HepG2 (cell line): Measurements from ENCODE around the gene KMT2B. TPM values are rescaled to one million over a fixed set of nuclear protein-coding genes. Genes with fewer than 3 reads are reported as not detected.

ENCODE experiments used
- ARHGAP35 ChIP-seq: sonication (generic); formaldehyde crosslinking; IDR thresholded peaks from 2 replicates; pipeline ENCODE4 v1.9.0; 2022; ENCODE audit warnings: mild to moderate bottlenecking, inconsistent platforms, moderate library complexity, missing genetic modification reagents, borderline replicate concordance
- KDM3A ChIP-seq: IDR thresholded peaks from 2 replicates; pipeline ENCODE4 v1.6.1; 2018; ENCODE audit warnings: low read depth, missing compliant biosample characterization
- KDM4B ChIP-seq: sonication (generic); formaldehyde crosslinking; IDR thresholded peaks from 2 replicates; pipeline ENCODE4 v1.4.0; 2020; ENCODE audit warnings: missing genetic modification reagents
- MAZ ChIP-seq, 2 experiments: sonication (generic) in 1 of 2; formaldehyde crosslinking in 1 of 2; IDR thresholded peaks; 2 replicates each; pipeline versions ENCODE4 v1.5.0 to v1.6.1; 2012 to 2020; ENCODE audit warnings: low read depth in 2 of 2, mild to moderate bottlenecking in 2 of 2, borderline replicate concordance in 1 of 2, improper control_type of control experiment in 1 of 2, low read length in 1 of 2, missing genetic modification reagents in 1 of 2, moderate library complexity in 1 of 2
- MBD4 ChIP-seq: IDR thresholded peaks from 2 replicates; pipeline ENCODE4 v1.6.1; 2012; ENCODE audit warnings: low read length, inconsistent platforms, borderline replicate concordance
- MTF2 ChIP-seq: sonication (generic); formaldehyde crosslinking; IDR thresholded peaks from 2 replicates; pipeline ENCODE4 v1.5.0; 2020; ENCODE audit warnings: missing genetic modification reagents, borderline replicate concordance
- RFXAP ChIP-seq: sonication (generic); formaldehyde crosslinking; IDR thresholded peaks from 2 replicates; pipeline ENCODE4 v1.4.0; 2020; ENCODE audit warnings: missing genetic modification reagents, borderline replicate concordance
- STAT6 ChIP-seq: sonication (generic); formaldehyde crosslinking; IDR thresholded peaks from 2 replicates; pipeline ENCODE4 v1.4.0; 2020; ENCODE audit warnings: missing genetic modification reagents, mild to moderate bottlenecking, borderline replicate concordance
- TARDBP ChIP-seq: sonication (generic); formaldehyde crosslinking; IDR thresholded peaks from 2 replicates; pipeline ENCODE4 v1.8.0; 2022; ENCODE audit warnings: mild to moderate bottlenecking, missing genetic modification reagents
- ZNF160 ChIP-seq: sonication (generic); formaldehyde crosslinking; IDR thresholded peaks from 2 replicates; pipeline ENCODE4 v1.8.0; 2022; ENCODE audit warnings: mild to moderate bottlenecking, inconsistent platforms, missing genetic modification reagents
- ZNF3 ChIP-seq: IDR thresholded peaks from 2 replicates; pipeline ENCODE4 v1.7.0; 2017; ENCODE audit warnings: inconsistent platforms
- ZNF513 ChIP-seq: sonication (generic); formaldehyde crosslinking; conservative IDR thresholded peaks from 2 replicates; pipeline ENCODE4 v1.5.0; 2020; ENCODE audit warnings: missing genetic modification reagents
- polyA plus RNA-seq, 8 experiments: library from polyadenylated mRNA; depleted of rRNA in 3 of 8; stranded (reverse) in 7 of 8; unstranded in 1 of 8; fragments of >200 nt; fragmentation: Illumina TruSeq in 4 of 8; extraction: Trizol in 4 of 8; gene quantifications; 2 replicates each; pipeline versions ENCODE4 v1.2.1 to v1.2.3, GENCODE V29; 2011 to 2016; ENCODE audit warnings: low read depth in 4 of 8, missing spikeins in 1 of 8, mixed read lengths in 1 of 8; ENCODE audit not compliant: insufficient read depth in 1 of 8
- total RNA-seq, 5 experiments: library from RNA; depleted of rRNA; stranded (reverse); fragments of >200 nt; fragmentation: Illumina TruSeq; extraction: Trizol; gene quantifications; 2 replicates each; pipeline ENCODE4 v1.2.3, GENCODE V29; 2016; ENCODE audit warnings: low read depth in 1 of 5
- TF ChIP-seq, protein P1 (sequence below): sonication (generic); formaldehyde crosslinking; IDR thresholded peaks from 2 replicates; pipeline ENCODE4 v1.4.0; 2020; ENCODE audit warnings: missing genetic modification reagents, mild to moderate bottlenecking, borderline replicate concordance
- TF ChIP-seq, protein P2 (sequence below): sonication (generic); formaldehyde crosslinking; IDR thresholded peaks from 2 replicates; pipeline ENCODE4 v1.5.1; 2020; ENCODE audit warnings: missing genetic modification reagents, mild to moderate bottlenecking, borderline replicate concordance
- TF ChIP-seq, protein P3 (sequence below): sonication (generic); formaldehyde crosslinking; IDR thresholded peaks from 2 replicates; pipeline ENCODE4 v1.8.1; 2023; ENCODE audit warnings: mild to moderate bottlenecking, moderate library complexity, missing genetic modification reagents

KMT2B gene
- total and polyA plus RNA-seq, 2 of the 13 experiments (the other 11 are each of a cell fraction or from before 2014, with no cell fraction given) = 6.2 to 16.9 TPM

GRCh38 chr19:35748106-35749020 is 30.6 kb downstream of the KMT2B start, which contains the start of gene LIN37 (continued):
- TF ChIP-seq, protein P1, sequence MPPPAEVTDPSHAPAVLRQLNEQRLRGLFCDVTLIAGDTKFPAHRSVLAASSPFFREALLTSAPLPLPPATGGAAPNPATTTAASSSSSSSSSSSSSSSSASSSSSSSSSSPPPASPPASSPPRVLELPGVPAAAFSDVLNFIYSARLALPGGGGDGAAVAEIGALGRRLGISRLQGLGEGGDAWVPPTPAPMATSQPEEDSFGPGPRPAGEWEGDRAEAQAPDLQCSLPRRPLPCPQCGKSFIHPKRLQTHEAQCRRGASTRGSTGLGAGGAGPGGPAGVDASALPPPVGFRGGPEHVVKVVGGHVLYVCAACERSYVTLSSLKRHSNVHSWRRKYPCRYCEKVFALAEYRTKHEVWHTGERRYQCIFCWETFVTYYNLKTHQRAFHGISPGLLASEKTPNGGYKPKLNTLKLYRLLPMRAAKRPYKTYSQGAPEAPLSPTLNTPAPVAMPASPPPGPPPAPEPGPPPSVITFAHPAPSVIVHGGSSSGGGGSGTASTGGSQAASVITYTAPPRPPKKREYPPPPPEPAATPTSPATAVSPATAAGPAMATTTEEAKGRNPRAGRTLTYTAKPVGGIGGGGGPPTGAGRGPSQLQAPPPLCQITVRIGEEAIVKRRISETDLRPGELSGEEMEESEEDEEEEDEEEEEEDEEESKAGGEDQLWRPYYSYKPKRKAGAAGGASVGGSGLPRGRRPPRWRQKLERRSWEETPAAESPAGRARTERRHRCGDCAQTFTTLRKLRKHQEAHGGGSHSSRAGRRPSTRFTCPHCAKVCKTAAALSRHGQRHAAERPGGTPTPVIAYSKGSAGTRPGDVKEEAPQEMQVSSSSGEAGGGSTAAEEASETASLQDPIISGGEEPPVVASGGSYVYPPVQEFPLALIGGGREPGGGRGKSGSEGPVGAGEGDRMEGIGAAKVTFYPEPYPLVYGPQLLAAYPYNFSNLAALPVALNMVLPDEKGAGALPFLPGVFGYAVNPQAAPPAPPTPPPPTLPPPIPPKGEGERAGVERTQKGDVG (CRISPR knock-in tag) = 0 out of 2 replicates have a peak, but pooled peaks have one; percentile 29
- TF ChIP-seq ARHGAP35 (CRISPR knock-in tag) = peak; percentile 61; the same call in 1 of the 2 replicates
- peak; percentile 69; the same call in 1 of the 2 replicates for TF ChIP-seq STAT6 (CRISPR knock-in tag)
- TF ChIP-seq, protein P2, sequence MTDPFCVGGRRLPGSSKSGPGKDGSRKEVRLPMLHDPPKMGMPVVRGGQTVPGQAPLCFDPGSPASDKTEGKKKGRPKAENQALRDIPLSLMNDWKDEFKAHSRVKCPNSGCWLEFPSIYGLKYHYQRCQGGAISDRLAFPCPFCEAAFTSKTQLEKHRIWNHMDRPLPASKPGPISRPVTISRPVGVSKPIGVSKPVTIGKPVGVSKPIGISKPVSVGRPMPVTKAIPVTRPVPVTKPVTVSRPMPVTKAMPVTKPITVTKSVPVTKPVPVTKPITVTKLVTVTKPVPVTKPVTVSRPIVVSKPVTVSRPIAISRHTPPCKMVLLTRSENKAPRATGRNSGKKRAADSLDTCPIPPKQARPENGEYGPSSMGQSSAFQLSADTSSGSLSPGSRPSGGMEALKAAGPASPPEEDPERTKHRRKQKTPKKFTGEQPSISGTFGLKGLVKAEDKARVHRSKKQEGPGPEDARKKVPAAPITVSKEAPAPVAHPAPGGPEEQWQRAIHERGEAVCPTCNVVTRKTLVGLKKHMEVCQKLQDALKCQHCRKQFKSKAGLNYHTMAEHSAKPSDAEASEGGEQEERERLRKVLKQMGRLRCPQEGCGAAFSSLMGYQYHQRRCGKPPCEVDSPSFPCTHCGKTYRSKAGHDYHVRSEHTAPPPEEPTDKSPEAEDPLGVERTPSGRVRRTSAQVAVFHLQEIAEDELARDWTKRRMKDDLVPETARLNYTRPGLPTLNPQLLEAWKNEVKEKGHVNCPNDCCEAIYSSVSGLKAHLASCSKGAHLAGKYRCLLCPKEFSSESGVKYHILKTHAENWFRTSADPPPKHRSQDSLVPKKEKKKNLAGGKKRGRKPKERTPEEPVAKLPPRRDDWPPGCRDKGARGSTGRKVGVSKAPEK (CRISPR knock-in tag) = no peak
- no peak for TF ChIP-seq MBD4
- no peak for TF ChIP-seq KDM3A (CRISPR knock-in tag)
- 0 out of 2 replicates have a peak, but pooled peaks have one; percentile 55 for TF ChIP-seq RFXAP
- peak; percentile 34; the same call in 1 of the 2 replicates for TF ChIP-seq TARDBP (CRISPR knock-in tag)
- no peak for TF ChIP-seq ZNF513 (CRISPR knock-in tag)
- no peak for TF ChIP-seq ZNF3 (CRISPR knock-in tag)
- no peak for TF ChIP-seq ZNF160 (CRISPR knock-in tag)
- TF ChIP-seq, protein P3, sequence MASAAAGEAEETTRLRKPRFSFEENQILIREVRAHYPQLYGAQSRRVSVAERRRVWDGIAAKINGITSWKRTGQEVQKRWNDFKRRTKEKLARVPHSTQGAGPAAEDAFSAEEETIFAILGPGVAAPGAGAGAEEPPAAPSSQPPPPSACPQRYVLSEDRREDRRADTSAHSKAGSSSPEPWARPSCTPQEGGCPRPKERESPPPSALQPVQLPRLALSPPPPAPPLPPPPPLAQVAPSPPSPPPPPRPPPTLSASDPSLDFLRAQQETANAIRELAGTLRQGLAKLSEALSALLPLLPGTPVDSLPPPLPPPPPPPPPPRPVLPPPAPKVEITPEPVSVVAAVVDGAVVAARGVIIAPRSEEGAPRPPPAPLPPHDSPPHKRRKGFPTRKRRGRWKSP (CRISPR knock-in tag) = no peak
- no peak for TF ChIP-seq MAZ (IDR thresholded peaks at IDR 0.05; ENCODE audit: borderline replicate concordance, low read depth, low read length)
- TF ChIP-seq MAZ (CRISPR knock-in tag; IDR thresholded peaks at IDR 0.05; ENCODE audit: low read depth) = peak; percentile 72; the same call in 1 of the 2 replicates
- no peak for TF ChIP-seq MTF2 (CRISPR knock-in tag)
- TF ChIP-seq KDM4B (CRISPR knock-in tag) = no peak
